HG03025 (cell line): ENCODE results near the gene ZDHHC14.
"Not testable (repeated sequence)": the region's sequence is repeated elsewhere in the genome, so short reads cannot be mapped to it uniquely, and the experiment has no call there.

Experiments
- ATAC-seq: cut with Tn5 transposase; IDR thresholded peaks from one replicate; pipeline ENCODE4 v1.9.1; 2021; ENCODE audit warnings: mild to moderate bottlenecking, moderate library complexity; ENCODE audit not compliant: unreplicated experiment, low FRiP score

ZDHHC14 gene

GRCh38 chr6:157560063-157560462 lies 179.1 kb downstream of the ZDHHC14 start:
- ATAC-seq, result not testable (repeated sequence)

- ATAC-seq, result no peak
These were observed 179.9 kb downstream of the ZDHHC14 start for GRCh38 chr6:157560691-157561413.

DNA sequence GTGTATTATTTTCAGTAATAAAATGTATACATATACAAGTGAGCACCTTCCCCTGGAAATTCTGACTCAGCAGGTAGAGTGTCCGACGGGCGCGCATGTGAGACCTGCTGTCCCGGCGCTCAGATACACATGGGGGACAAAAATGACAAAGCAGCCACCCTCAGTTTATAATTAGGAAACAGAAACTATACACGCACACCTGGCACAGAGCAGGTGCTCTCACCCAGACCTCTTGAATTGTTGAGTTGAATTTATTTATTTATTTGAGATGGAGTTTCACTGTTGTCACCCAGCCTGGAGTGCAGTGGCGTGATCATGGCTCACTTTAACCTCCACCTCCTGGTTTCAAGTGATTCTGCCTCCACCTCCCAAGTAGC lies 180.4 kb downstream of the ZDHHC14 start:
- peak; percentile 21 for ATAC-seq

DNA sequence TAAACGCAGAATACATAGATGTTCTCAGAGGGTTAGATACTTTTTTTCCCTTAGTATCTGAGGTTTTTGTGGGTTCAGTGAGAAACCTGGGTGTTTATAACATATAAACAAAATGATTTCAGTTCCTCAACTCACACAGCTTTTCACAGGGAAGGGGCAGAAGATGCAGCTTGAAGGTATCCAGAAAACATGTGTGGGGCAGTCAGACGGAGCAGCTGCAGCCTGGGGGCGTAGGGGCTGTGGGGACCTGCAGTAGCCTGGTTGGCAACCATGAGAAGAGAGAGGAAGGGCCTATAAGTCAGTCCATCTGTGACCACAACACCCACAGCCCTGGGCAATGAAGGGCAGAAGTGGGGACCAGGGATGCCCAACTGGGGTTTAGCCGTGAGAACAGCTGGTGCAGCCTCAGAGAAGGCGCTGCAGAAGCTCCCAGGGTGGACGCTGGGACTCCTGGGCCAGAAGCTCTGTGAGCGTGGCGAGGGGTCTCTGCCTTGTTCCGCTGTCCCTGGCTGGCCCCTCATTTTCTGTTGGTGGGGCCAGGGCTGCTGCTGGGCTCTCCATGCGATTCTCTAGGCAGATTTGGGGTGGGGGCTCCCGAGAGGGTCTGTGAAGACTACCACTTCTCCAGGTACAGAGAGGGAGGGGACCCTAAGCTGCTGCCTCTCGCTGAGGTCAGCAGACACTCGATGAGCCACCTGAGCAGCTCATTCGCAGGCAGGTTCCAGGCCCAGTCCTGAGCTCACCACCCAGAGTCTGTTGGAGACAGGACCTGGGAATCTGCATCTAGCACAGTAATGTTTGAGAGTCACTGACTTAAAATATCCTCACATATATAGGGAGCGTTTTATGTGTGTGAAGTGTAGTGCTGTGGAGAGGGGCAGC lies 181.2 kb downstream of the ZDHHC14 start:
- ATAC-seq, result peak; percentile 42

GRCh38 chr6:157562997-157563396 lies 182.0 kb downstream of the ZDHHC14 start:
- no peak for ATAC-seq

GRCh38 chr6:157563611-157564284 lies 182.8 kb downstream of the ZDHHC14 start:
- peak; percentile 49 for ATAC-seq

DNA sequence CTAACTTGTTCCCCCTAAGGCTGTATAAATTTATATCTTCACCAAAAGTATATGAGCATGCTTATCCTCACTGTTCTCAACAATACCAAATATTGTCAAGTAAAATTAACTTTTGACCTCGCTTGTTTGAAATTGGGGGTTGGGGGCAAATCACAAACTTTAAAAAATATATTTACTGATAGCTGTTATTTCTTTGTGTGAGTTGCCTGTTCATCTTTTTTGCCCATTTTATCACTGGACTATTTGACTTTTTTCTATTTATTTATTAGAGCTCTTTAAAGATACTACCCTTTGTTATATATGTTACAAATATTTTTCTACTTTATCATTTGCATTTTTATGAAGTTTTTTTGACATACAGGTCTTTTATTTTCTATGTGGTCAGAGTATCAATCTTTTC lies 187.7 kb downstream of the ZDHHC14 start:
- no peak for ATAC-seq

GRCh38 chr6:157569543-157569942 lies 188.6 kb downstream of the ZDHHC14 start:
- ATAC-seq, result no peak

GRCh38 chr6:157570104-157570503 lies 189.1 kb downstream of the ZDHHC14 start:
- no peak for ATAC-seq

- ATAC-seq, result no peak
These were observed 189.8 kb downstream of the ZDHHC14 start for GRCh38 chr6:157570752-157571151.

GRCh38 chr6:157571269-157571668 lies 190.3 kb downstream of the ZDHHC14 start:
- peak; percentile 55 for ATAC-seq

GRCh38 chr6:157571950-157572349 lies 191.0 kb downstream of the ZDHHC14 start:
- no peak for ATAC-seq

DNA sequence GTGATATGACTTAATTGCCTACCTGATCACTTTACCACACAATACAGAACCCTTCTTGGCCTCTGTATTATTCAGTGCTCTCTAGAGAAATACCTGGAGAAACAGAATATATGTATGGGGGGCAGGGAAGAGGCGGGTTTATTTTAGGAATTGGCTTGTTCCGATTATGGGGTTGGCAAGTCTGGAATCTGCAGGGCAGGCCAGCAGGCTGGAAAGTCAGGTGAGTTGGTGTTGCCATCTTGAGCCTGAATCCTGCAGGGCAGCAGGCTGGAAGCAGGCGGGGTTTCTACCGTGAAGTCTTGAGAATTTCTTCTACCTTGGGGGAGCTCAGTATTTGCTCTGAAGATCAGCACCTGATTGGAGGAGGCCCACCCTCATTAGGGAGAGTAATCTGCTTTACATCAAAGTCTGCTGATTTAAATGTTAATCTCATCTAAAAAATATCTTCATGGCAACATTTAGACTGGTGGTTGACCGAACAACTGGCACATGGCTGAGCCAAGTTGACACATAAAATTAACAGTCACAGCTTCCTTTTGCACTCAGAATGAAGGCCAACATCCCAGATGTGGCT lies 193.9 kb downstream of the ZDHHC14 start:
- no peak for ATAC-seq

DNA sequence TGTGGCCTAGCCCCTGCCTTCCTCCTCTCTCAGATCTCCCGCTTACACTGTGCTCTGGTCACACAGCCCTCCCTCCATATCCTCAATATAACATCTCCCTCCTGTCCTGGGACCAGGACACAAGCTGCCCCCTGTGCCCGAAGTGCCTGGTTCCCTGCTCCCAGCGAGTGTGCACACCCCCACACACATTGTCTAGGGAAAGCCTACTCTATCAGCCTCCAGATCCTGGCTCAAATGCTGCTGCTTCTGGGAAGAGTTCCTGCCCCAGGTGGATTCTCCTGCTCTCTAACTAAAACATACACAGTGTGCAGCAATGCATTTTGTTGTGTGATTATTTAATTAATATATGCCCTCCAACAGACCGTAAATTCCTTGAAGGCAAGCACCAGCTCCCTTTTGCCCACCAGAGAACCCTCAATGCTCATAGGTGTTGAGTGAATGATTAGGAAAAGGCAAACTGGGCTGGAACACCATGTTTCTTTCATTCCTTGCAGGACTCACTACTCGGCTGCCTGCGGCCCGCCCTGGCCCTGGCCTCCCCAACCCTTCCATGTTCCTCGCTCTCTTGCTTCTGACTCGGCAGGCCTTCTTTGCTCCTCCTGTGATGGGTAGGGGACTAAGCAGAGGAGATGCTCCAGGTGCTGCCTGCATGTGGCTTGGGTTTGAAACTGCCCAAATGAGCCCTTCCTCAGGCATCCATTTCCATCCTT lies 194.6 kb downstream of the ZDHHC14 start:
- ATAC-seq, result no peak

DNA sequence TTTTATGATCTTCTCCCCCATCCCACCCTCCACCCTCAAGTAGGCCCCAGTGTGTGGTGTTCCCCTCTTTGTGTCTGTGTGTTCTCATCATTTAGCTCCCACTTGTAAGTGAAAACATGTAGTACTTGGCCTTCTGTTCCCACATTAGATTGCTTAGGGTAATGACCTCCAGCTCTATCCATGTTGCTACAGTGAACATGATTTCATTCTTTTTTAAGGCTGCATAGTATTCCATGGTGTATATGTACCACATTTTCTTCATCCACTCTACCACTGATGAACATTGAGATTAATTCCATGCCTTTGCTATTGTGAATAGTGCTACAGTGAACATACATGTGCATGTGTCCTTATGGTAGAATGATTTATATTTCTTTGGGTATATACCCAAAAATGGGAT lies 196.0 kb downstream of the ZDHHC14 start:
- ATAC-seq, result not testable (repeated sequence)

DNA sequence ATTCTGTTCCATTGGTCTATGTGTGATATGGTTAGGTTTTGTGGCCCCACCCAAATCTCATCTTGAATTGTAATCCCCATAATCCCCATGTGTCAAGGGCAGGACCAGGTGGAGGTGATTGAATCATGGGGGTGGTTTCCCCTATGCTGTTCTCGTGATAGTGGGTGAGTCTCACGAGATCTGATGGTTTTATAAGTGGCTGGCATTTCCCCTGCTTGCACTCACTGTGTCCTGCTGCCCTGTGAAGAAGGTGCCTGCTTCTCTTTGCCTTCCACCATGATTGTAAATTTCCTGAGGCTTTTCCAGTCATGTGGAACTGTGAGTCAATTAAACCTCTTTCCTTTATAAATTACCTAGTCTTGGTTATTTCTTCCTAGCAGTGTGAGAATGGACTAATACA lies 197.5 kb downstream of the ZDHHC14 start:
- not testable (repeated sequence) for ATAC-seq

- no peak for ATAC-seq
These were observed 198.6 kb downstream of the ZDHHC14 start for GRCh38 chr6:157579467-157580031.

GRCh38 chr6:157584036-157584435 lies 203.0 kb downstream of the ZDHHC14 start:
- ATAC-seq, result no peak

GRCh38 chr6:157585274-157586087 lies 204.5 kb downstream of the ZDHHC14 start:
- ATAC-seq, result no peak
